Loucy (cell line): ENCODE data around the gene RREB1.

Source experiments
- EZH2phosphoT487 ChIP-seq: fragments of 200-600 bp; IDR thresholded peaks from 2 replicates; pipeline ENCODE4 v1.6.1; 2018; ENCODE audit warnings: antibody characterized with exemption, mild to moderate bottlenecking, moderate library complexity, borderline replicate concordance
- TF ChIP-seq, protein P1 (sequence below): fragments of 200-600 bp; sonication (generic); conservative IDR thresholded peaks from 2 replicates; pipeline ENCODE4 v1.5.1; 2014; ENCODE audit warnings: mild to moderate bottlenecking, antibody characterized with exemption, low read length

DNA sequence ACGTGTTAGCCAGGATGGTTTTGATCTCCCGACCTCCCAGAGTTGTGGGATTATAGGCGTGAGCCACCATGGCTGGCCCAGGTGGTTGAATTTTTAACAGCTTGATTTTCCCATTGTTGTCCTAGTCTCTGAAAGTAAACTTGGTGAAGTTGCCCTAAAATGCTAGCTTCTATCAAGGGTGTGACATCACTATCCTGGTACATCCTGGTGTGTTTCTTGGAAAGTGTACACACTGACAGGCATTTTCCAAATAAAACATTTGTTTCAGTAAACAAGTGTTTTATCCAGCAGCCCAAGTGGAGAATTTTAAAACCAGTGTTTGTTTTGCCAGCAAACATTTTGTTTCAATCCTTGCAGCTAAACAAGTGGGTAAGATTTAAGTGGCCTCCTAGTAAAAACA, 40.5 kb upstream of the RREB1 start:
- TF ChIP-seq, protein P1, sequence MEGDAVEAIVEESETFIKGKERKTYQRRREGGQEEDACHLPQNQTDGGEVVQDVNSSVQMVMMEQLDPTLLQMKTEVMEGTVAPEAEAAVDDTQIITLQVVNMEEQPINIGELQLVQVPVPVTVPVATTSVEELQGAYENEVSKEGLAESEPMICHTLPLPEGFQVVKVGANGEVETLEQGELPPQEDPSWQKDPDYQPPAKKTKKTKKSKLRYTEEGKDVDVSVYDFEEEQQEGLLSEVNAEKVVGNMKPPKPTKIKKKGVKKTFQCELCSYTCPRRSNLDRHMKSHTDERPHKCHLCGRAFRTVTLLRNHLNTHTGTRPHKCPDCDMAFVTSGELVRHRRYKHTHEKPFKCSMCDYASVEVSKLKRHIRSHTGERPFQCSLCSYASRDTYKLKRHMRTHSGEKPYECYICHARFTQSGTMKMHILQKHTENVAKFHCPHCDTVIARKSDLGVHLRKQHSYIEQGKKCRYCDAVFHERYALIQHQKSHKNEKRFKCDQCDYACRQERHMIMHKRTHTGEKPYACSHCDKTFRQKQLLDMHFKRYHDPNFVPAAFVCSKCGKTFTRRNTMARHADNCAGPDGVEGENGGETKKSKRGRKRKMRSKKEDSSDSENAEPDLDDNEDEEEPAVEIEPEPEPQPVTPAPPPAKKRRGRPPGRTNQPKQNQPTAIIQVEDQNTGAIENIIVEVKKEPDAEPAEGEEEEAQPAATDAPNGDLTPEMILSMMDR: no peak
- TF ChIP-seq EZH2phosphoT487: no peak
